D721Med (cell line): Measurements from ENCODE around the gene CMIP.
"Not testable (repeated sequence)": the region's sequence is repeated elsewhere in the genome, so short reads cannot be mapped to it uniquely, and the experiment has no call there.

ENCODE experiments used
- DNase-seq: peaks from one replicate; pipeline ENCODE4 v3.0.0; 2011; ENCODE audit warnings: low spot score; ENCODE audit not compliant: insufficient read length
- FAIRE-seq: peaks from 2 replicates; lab custom pipeline; 2011; peaks lifted over from hg19 to GRCh38; lab: Jason Lieb, UNC
- CTCF ChIP-seq: IDR thresholded peaks from 2 replicates; pipeline ENCODE4 v1.5.1; 2012; ENCODE audit warnings: mild to moderate bottlenecking, control low read depth; ENCODE audit not compliant: insufficient read depth; ENCODE audit errors: missing control alignments

The CMIP gene

GRCh38 chr16:81413245-81413990 lies 31.2 kb upstream of the CMIP start:
- TF ChIP-seq CTCF, result no peak
- FAIRE-seq, result no peak
- no peak for DNase-seq

GRCh38 chr16:81415751-81416150 lies 28.9 kb upstream of the CMIP start:
- DNase-seq (no peak), FAIRE-seq (no peak)
- no peak for TF ChIP-seq CTCF

GRCh38 chr16:81416749-81417148 lies 27.9 kb upstream of the CMIP start:
- DNase-seq (no peak), FAIRE-seq (no peak)
- no peak for TF ChIP-seq CTCF

GRCh38 chr16:81417210-81417609 lies 27.4 kb upstream of the CMIP start:
- TF ChIP-seq CTCF, result no peak
- no peak for FAIRE-seq

GRCh38 chr16:81419806-81420205 lies 24.8 kb upstream of the CMIP start:
- no peak for TF ChIP-seq CTCF
- DNase-seq, result no peak
- FAIRE-seq, result no peak

More at GRCh38 chr16:81417210-81417609, 27.4 kb upstream of the CMIP start:
- DNase-seq, result no peak

GRCh38 chr16:81421126-81421525 lies 23.5 kb upstream of the CMIP start:
- no peak for TF ChIP-seq CTCF
- DNase-seq, result no peak
- FAIRE-seq, result no peak

- no peak for FAIRE-seq
- TF ChIP-seq CTCF, result no peak
- DNase-seq, result no peak
Observed at GRCh38 chr16:81421536-81421935, 23.1 kb upstream of the CMIP start.

- FAIRE-seq, DNase-seq: not testable (repeated sequence)
Observed at GRCh38 chr16:81422153-81422552, 22.5 kb upstream of the CMIP start.
